ENCODE results near the gene PSMD11.

GRCh38 chr17:32528825-32529224, 84.5 kb downstream of the PSMD11 start:
- TF ChIP-seq CTCF (tag by site-specific recombination; IDR thresholded peaks at IDR 0.05) (no peak), ZBTB10 (tag by site-specific recombination; IDR thresholded peaks at IDR 0.05) (no peak), ZNF138 (tag by site-specific recombination; IDR thresholded peaks at IDR 0.05; ENCODE audit: borderline replicate concordance) (no peak), SCRT1 (tag by site-specific recombination; IDR thresholded peaks at IDR 0.05; ENCODE audit: borderline replicate concordance) (no peak), ZNF654 (tag by site-specific recombination; IDR thresholded peaks at IDR 0.05; ENCODE audit: low read depth) (no peak), ZBTB49 (tag by site-specific recombination; IDR thresholded peaks at IDR 0.05; ENCODE audit: low read depth) (no peak), ZNF610 (tag by site-specific recombination; IDR thresholded peaks at IDR 0.05; ENCODE audit: borderline replicate concordance) (no peak), ZNF513 (tag by site-specific recombination; IDR thresholded peaks at IDR 0.05) (no peak), ZBTB21 (tag by site-specific recombination; IDR thresholded peaks at IDR 0.05) (no peak)
